H9 (cell line): ENCODE measurements around the gene ARHGAP15. TPM values are rescaled to one million over a fixed set of nuclear protein-coding genes. Genes with fewer than 3 reads are reported as not detected.

ENCODE experiments used
- DNase-seq: peaks from one replicate; pipeline ENCODE4 v3.0.0-alpha.2; 2017
- H2AFZ ChIP-seq: one replicate; pipeline ENCODE4 v1.6.1; 2013; ENCODE audit warnings: mild to moderate bottlenecking, low read length, control low read depth, moderate library complexity
- H2AK5ac ChIP-seq: 2 replicates; pipeline ENCODE4 v1.6.1; 2013; ENCODE audit warnings: low read length, control low read depth, mixed read lengths; ENCODE audit not compliant: insufficient read length
- H2BK120ac ChIP-seq: one replicate; pipeline ENCODE4 v1.6.1; 2013; ENCODE audit warnings: low read depth, mild to moderate bottlenecking, low read length, control low read depth, inconsistent platforms; ENCODE audit not compliant: poor library complexity, severe bottlenecking
- H2BK12ac ChIP-seq: 2 replicates; pipeline ENCODE4 v1.6.1; 2013; ENCODE audit warnings: low read length, control low read depth, mixed read lengths, low read depth; ENCODE audit not compliant: insufficient read length
- H2BK15ac ChIP-seq: 2 replicates; pipeline ENCODE4 v1.6.1; 2013; ENCODE audit warnings: low read depth, low read length, control low read depth
- H2BK20ac ChIP-seq: one replicate; pipeline ENCODE4 v1.6.1; 2013; ENCODE audit warnings: low read depth, mild to moderate bottlenecking, low read length, control low read depth, inconsistent platforms; ENCODE audit not compliant: poor library complexity, severe bottlenecking
- H2BK5ac ChIP-seq: 2 replicates; pipeline ENCODE4 v1.6.1; 2013; ENCODE audit warnings: low read length, control low read depth, mixed read lengths; ENCODE audit not compliant: insufficient read length
- H3K14ac ChIP-seq: 2 replicates; pipeline ENCODE4 v1.6.1; 2013; ENCODE audit warnings: low read length, control low read depth; ENCODE audit not compliant: insufficient read depth
- H3K18ac ChIP-seq: 2 replicates; pipeline ENCODE4 v1.6.1; 2013; ENCODE audit warnings: low read depth, mild to moderate bottlenecking, mixed read lengths, low read length, control low read depth; ENCODE audit not compliant: insufficient read length
- H3K23ac ChIP-seq: 2 replicates; pipeline ENCODE4 v1.6.1; 2013; ENCODE audit warnings: low read length, control low read depth, mixed read lengths, low read depth; ENCODE audit not compliant: insufficient read length
- H3K23me2 ChIP-seq: 2 replicates; pipeline ENCODE4 v1.6.1; 2013; ENCODE audit warnings: low read depth, mild to moderate bottlenecking, mixed read lengths, low read length, control low read depth; ENCODE audit not compliant: insufficient read length, poor library complexity, severe bottlenecking
- H3K27ac ChIP-seq: 2 replicates; pipeline ENCODE4 v1.5.1; 2013; ENCODE audit warnings: low read length, control low read depth, mixed read lengths, low read depth; ENCODE audit not compliant: insufficient read length
- H3K27me3 ChIP-seq: 2 replicates; pipeline ENCODE4 v1.6.1; 2013; ENCODE audit warnings: low read length, control low read depth, inconsistent platforms; ENCODE audit not compliant: insufficient read depth
- H3K4ac ChIP-seq: 2 replicates; pipeline ENCODE4 v1.6.1; 2013; ENCODE audit warnings: low read depth, mild to moderate bottlenecking, control low read depth, inconsistent platforms, low read length, moderate library complexity
- H3K4me1 ChIP-seq: 2 replicates; pipeline ENCODE4 v1.6.1; 2013; ENCODE audit warnings: low read length, control low read depth, inconsistent platforms; ENCODE audit not compliant: insufficient read depth
- H3K4me2 ChIP-seq: 2 replicates; pipeline ENCODE4 v1.6.1; 2013; ENCODE audit warnings: low read length, control low read depth, mixed read lengths; ENCODE audit not compliant: insufficient read length, insufficient read depth
- H3K56ac ChIP-seq: 2 replicates; pipeline ENCODE4 v1.6.1; 2013; ENCODE audit warnings: low read depth, mild to moderate bottlenecking, mixed read lengths, low read length, control low read depth; ENCODE audit not compliant: insufficient read length
- H3K79me1 ChIP-seq: 2 replicates; pipeline ENCODE4 v1.6.1; 2013; ENCODE audit warnings: low read depth, mild to moderate bottlenecking, moderate library complexity, low read length, control low read depth, inconsistent platforms; ENCODE audit not compliant: insufficient read depth, poor library complexity, severe bottlenecking
- H3K79me2 ChIP-seq: 2 replicates; pipeline ENCODE4 v1.6.1; 2013; ENCODE audit warnings: low read length, control low read depth, inconsistent platforms; ENCODE audit not compliant: insufficient read depth
- H3K9ac ChIP-seq: 2 replicates; pipeline ENCODE4 v1.6.1; 2013; ENCODE audit warnings: low read length, control low read depth, mixed read lengths; ENCODE audit not compliant: insufficient read length; ENCODE audit errors: extremely low read depth
- H3K9me3 ChIP-seq: one replicate; pipeline ENCODE4 v1.6.1; 2013; ENCODE audit warnings: low read depth, low read length, inconsistent platforms; ENCODE audit not compliant: control insufficient read depth
- H3T11ph ChIP-seq: one replicate; pipeline ENCODE4 v1.6.1; 2013; ENCODE audit warnings: mild to moderate bottlenecking, low read length, control low read depth, inconsistent platforms
- H4K20me1 ChIP-seq: one replicate; pipeline ENCODE4 v1.6.1; 2013; ENCODE audit not compliant: control insufficient read depth, insufficient read length, insufficient read depth
- H4K5ac ChIP-seq: 2 replicates; pipeline ENCODE4 v1.6.1; 2013; ENCODE audit warnings: low read depth, mild to moderate bottlenecking, mixed read lengths, low read length, control low read depth; ENCODE audit not compliant: insufficient read length
- H4K8ac ChIP-seq: replicated peaks from 2 replicates; pipeline ENCODE4 v1.6.1; 2013; ENCODE audit warnings: low read length, control low read depth, mixed read lengths, low read depth; ENCODE audit not compliant: insufficient read length
- H4K91ac ChIP-seq: 2 replicates; pipeline ENCODE4 v1.6.1; 2013; ENCODE audit warnings: low read depth, mild to moderate bottlenecking, moderate library complexity, mixed read lengths, low read length, control low read depth; ENCODE audit not compliant: insufficient read length
- H3K27ac Mint-ChIP-seq, 3 experiments: 2 replicates in 2 of 3; 3 replicates in 1 of 3; pipeline ENCODE4 v1.8.0; 2020 to 2021; ENCODE audit warnings: mixed read lengths in 3 of 3, mild to moderate bottlenecking in 1 of 3, moderate library complexity in 1 of 3
- H3K27me3 Mint-ChIP-seq: 2 replicates; pipeline ENCODE4 v1.8.0; 2021; ENCODE audit warnings: low read depth, mild to moderate bottlenecking, moderate library complexity, mixed read lengths
- H3K36me3 Mint-ChIP-seq, 3 experiments: 2 replicates in 2 of 3; 3 replicates in 1 of 3; pipeline ENCODE4 v1.8.0; 2020 to 2021; ENCODE audit warnings: low read depth in 3 of 3, mixed read lengths in 3 of 3; ENCODE audit not compliant: insufficient read depth in 1 of 3
- H3K4me1 Mint-ChIP-seq, 2 experiments: 2 replicates each; pipeline ENCODE4 v1.8.0; 2020; ENCODE audit warnings: mixed read lengths in 2 of 2
- H3K4me3 Mint-ChIP-seq, 2 experiments: 2 replicates in 1 of 2; 3 replicates in 1 of 2; pipeline ENCODE4 v1.8.0; 2020 to 2021; ENCODE audit warnings: mild to moderate bottlenecking in 2 of 2, mixed read lengths in 2 of 2, moderate library complexity in 1 of 2
- H3K9me3 Mint-ChIP-seq, 2 experiments: 2 replicates in 1 of 2; 3 replicates in 1 of 2; pipeline ENCODE4 v1.8.0; 2020; ENCODE audit warnings: mild to moderate bottlenecking in 2 of 2, mixed read lengths in 2 of 2, moderate library complexity in 1 of 2
- CTCF ChIP-seq: fragments of 200-600 bp; sonication (generic); conservative IDR thresholded peaks from 3 replicates; pipeline ENCODE4 v1.8.0; 2021; ENCODE audit warnings: antibody characterized with exemption, mild to moderate bottlenecking
- WGBS: extraction: QIAGEN DNeasy Blood & Tissue Kit; methylation state at CpG from one replicate; pipeline ENCODE4 v1.1.7; 2013; ENCODE audit warnings: missing lambda C conversion rate, low lambda C conversion rate, mixed read lengths; ENCODE audit not compliant: insufficient read length; ENCODE audit errors: extremely low coverage; 5-methylcytosine and 5-hydroxymethylcytosine counted together
- total RNA-seq: library from RNA; stranded (reverse); gene quantifications from 2 replicates; pipeline ENCODE4 v1.2.1, GENCODE V29; 2021

Gene ARHGAP15
- total RNA-seq, 1 experiment from 2014 or later, result not detected

- Histone ChIP-seq H4K20me1 (no peaks in the 10 kb centered on the region), H3K4ac (no peak overlapping the region), H4K8ac (no peak overlapping the region), H3K23ac (no peak overlapping the region), H2AFZ (no peak overlapping the region), H3K27me3 (no peaks in the 10 kb centered on the region), H3K27ac (no peak overlapping the region), H4K91ac (no peak overlapping the region), H3K9me3 (no peaks in the 10 kb centered on the region), H3K18ac (no peak overlapping the region), H3K14ac (no peak overlapping the region), H2BK12ac (no peak overlapping the region), H2AK5ac (no peak overlapping the region), H3K79me1 (no peaks in the 10 kb centered on the region), H2BK15ac (no peak overlapping the region), H2BK5ac (no peak overlapping the region), H3K79me2 (no peaks in the 10 kb centered on the region), H4K5ac (no peak overlapping the region), H3K56ac (no peak overlapping the region), H2BK120ac (no peak overlapping the region), H3T11ph (no peak overlapping the region), H3K4me1 (no peaks in the 10 kb centered on the region), H3K4me2 (no peak overlapping the region), H3K9ac (no peak overlapping the region), H3K23me2 (no peaks in the 10 kb centered on the region), H2BK20ac (no peak overlapping the region)
- WGBS, result no CpG with 5 or more reads among the region's 2 CpGs
- peaks cover 0 to 3% (median 0%) of the 10 kb centered on the region in 3 experiments; a peak in 2 of 7 replicates for H3K36me3 Mint-ChIP-seq
- DNase-seq, result no peak
- H3K4me1 Mint-ChIP-seq, result 0 out of 4 replicates have a peak, but pooled peaks cover 0 to 5% of the 10 kb centered on the region in 2 experiments
- H3K27me3 Mint-ChIP-seq, result no peaks in the 10 kb centered on the region
- no peak for TF ChIP-seq CTCF
- no peak overlapping the region for H3K27ac Mint-ChIP-seq
- H3K4me3 Mint-ChIP-seq, result no peak overlapping the region
- peaks cover 3 to 6% of the 10 kb centered on the region in 2 experiments; a peak in 2 of 5 replicates for H3K9me3 Mint-ChIP-seq
Observed at GRCh38 chr2:143622106-143622505, 492.9 kb downstream of the ARHGAP15 start.
